SJSA1 (cell line): ENCODE data around the gene PRAMEF33. TPM values are rescaled to one million over a fixed set of nuclear protein-coding genes. Genes with fewer than 3 reads are reported as not detected.
A peak's percentile ranks its signal among the peaks of the same experiment; 100 is the strongest.
"Not testable (repeated sequence)": the region's sequence is repeated elsewhere in the genome, so short reads cannot be mapped to it uniquely, and the experiment has no call there.

ENCODE experiments used
- DNase-seq, 2 experiments: peaks; one replicate each; pipeline ENCODE4 v3.0.0-alpha.2; 2015 to 2020; ENCODE audit warnings: low spot score in 2 of 2, low read depth in 1 of 2
- H3K27ac ChIP-seq: fragments of 250-450 bp; sonication (Bioruptor Pico); 2 replicates; pipeline ENCODE4 v1.5.1; 2020; ENCODE audit warnings: mild to moderate bottlenecking, moderate library complexity
- H3K27me3 ChIP-seq: fragments of 250-450 bp; sonication (Bioruptor Pico); replicated peaks from 2 replicates; pipeline ENCODE4 v1.5.1; 2020; ENCODE audit warnings: mild to moderate bottlenecking, moderate library complexity
- H3K36me3 ChIP-seq: fragments of 250-450 bp; sonication (Bioruptor Pico); 2 replicates; pipeline ENCODE4 v1.5.1; 2020; ENCODE audit warnings: mild to moderate bottlenecking
- H3K4me1 ChIP-seq: fragments of 250-450 bp; sonication (Bioruptor Pico); replicated peaks from 2 replicates; pipeline ENCODE4 v1.6.1; 2021; ENCODE audit warnings: mild to moderate bottlenecking
- H3K4me3 ChIP-seq: fragments of 250-450 bp; sonication (Bioruptor Pico); 2 replicates; pipeline ENCODE4 v1.5.1; 2020; ENCODE audit warnings: mild to moderate bottlenecking
- H3K9me3 ChIP-seq: fragments of 250-450 bp; sonication (Bioruptor Pico); replicated peaks from 2 replicates; pipeline ENCODE4 v1.5.1; 2020; ENCODE audit warnings: mild to moderate bottlenecking
- total RNA-seq: library from RNA; depleted of rRNA; stranded (reverse); fragments of >200 nt; shearing (Covaris generic); gene quantifications from 2 replicates; pipeline ENCODE4 v1.2.3, GENCODE V29; 2014; rRNA removed

PRAMEF33 gene
- not detected in 2 replicates for total RNA-seq

DNA sequence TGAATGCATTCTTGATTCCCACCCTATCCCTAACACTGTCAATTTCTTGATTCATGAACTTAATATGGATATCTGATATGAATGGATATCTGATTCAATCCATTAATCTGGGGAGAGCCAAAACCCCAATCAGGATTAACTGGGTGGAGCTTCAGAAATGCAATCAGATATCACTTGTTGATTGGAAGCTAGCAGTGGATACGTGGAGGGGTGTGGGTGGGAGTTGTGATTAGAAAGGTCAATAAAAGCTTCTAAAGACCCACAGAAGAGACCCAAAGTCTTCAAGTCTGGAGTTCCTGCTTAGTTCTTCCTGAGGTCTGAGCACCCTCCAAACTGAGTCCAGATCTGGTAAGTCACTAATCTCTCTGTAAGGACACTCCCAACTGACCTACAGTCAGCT lies at the start of gene PRAMEF33:
TSS of gene PRAMEF33 (plus strand) at position 301 of the 400 bp plus-strand sequence. CDS start 2,416 bp downstream, outside the sequence.
- not testable (repeated sequence) for H3K4me3 ChIP-seq, H3K27ac ChIP-seq, H3K4me1 ChIP-seq

GRCh38 chr1:13253898-13254297 lies 49.4 kb upstream of the PRAMEF33 start, which contains the start of gene PRAMEF5:
PRAMEF5 (plus strand) TSS chr1:13254198; CDS start chr1:13259269, 5,071 bp downstream.
- H3K9me3 ChIP-seq, H3K4me1 ChIP-seq, H3K36me3 ChIP-seq, DNase-seq, H3K4me3 ChIP-seq, H3K27me3 ChIP-seq, H3K27ac ChIP-seq: not testable (repeated sequence)

More for the DNA sequence above, at the start of gene PRAMEF33:
- not testable (repeated sequence) for H3K27me3 ChIP-seq, H3K36me3 ChIP-seq, H3K9me3 ChIP-seq, DNase-seq

DNA sequence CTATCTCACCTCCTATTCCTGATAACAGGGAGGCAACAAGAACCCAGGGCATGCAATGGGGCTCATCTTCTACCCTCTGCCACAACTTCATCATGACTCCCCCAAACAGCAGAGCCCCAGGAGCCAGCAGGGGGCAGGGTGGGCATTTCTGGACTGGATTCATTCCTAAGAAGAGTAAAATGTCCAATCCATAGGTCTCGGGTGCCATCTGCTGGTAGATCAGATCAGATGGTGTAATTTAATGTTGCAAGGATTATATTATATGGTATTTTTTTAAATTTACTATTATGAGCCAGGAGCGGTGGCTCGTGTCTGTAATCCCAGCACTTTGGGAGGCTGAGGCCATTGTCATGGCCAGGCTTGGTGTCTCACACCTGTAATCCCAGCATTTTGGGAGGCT lies 38.2 kb upstream of the PRAMEF33 start:
- not testable (repeated sequence) for DNase-seq, H3K36me3 ChIP-seq, H3K4me3 ChIP-seq, H3K27ac ChIP-seq, H3K9me3 ChIP-seq, H3K27me3 ChIP-seq, H3K4me1 ChIP-seq

DNA sequence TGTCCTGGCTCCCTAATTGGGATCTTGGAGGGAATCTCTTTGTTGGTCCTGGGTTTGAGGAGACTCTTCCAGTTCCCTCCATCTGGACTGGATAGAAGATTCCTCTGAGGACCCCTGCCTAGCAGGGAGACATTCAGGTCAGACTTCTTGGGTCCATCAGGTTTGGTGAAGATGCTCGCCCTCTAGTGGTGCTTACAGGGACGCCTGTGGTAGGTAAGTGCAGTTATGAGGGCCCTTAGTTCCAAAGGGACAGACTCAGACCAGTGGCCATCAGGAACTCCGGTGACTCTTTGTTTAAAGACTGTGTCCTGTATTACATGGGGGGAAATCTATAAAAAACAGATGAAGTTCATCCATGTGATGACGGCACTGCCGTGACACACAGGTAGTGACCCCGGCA lies 26.3 kb upstream of the PRAMEF33 start:
- not testable (repeated sequence) for H3K9me3 ChIP-seq, H3K4me3 ChIP-seq, H3K27me3 ChIP-seq, H3K4me1 ChIP-seq, H3K36me3 ChIP-seq, H3K27ac ChIP-seq
- peak in 1 of 2 experiments; percentile 0 for DNase-seq

DNA sequence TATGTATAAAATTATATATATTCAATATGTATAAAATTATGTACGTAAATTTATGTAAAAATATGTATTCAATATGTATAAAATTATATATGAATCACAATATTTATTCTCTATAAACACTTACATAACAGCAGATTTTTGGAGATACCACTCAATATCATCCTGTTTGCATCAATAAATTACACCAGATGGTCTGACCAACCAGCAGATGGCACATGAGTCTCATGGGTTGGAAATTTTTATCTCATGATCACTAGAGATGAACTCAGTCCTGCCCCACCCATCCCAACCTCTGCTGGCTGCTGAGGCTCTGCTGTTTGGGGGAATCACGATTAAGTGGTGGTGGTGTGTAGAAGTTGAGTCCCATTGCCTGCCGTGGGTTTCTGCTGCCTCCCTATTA lies 23.7 kb upstream of the PRAMEF33 start:
- not testable (repeated sequence) for H3K36me3 ChIP-seq, H3K27ac ChIP-seq, H3K4me1 ChIP-seq, H3K4me3 ChIP-seq, H3K9me3 ChIP-seq, DNase-seq, H3K27me3 ChIP-seq

DNA sequence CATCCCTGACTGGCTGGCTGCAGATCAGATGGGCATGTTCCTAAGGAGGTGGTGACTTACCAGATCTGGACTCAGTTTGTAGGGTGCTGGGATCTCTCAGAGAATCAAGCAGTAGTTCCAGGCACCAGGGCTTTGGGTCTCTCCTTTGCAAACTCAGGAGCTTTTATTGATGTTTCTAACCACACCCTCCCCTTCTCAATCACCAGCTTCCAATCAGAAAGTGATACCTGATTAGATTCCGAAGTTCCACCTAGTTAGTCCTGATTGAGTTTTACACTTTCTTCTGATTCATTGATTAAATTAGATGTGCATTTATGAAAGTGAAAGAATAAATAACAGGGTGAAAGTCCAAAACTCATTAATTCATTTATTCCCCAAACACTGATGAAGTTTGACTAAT lies 18.3 kb upstream of the PRAMEF33 start, which contains the start of gene PRAMEF8:
TSS of gene PRAMEF8 (minus strand) at position 101 of the 400 bp plus-strand sequence. CDS start 1,046 bp downstream, outside the sequence.
- not testable (repeated sequence) for H3K27me3 ChIP-seq, H3K9me3 ChIP-seq, H3K4me3 ChIP-seq, H3K4me1 ChIP-seq, H3K27ac ChIP-seq, H3K36me3 ChIP-seq, DNase-seq

GRCh38 chr1:13289030-13289429 lies 14.3 kb upstream of the PRAMEF33 start:
- H3K27ac ChIP-seq, H3K4me1 ChIP-seq, H3K36me3 ChIP-seq, H3K9me3 ChIP-seq, H3K27me3 ChIP-seq, DNase-seq, H3K4me3 ChIP-seq: not testable (repeated sequence)

- not testable (repeated sequence) for H3K27me3 ChIP-seq, H3K4me1 ChIP-seq, DNase-seq, H3K9me3 ChIP-seq, H3K27ac ChIP-seq, H3K4me3 ChIP-seq, H3K36me3 ChIP-seq
These were observed 6.0 kb upstream of the PRAMEF33 start for GRCh38 chr1:13297216-13297931.

GRCh38 chr1:13298699-13299098 lies 4.6 kb upstream of the PRAMEF33 start:
- H3K36me3 ChIP-seq, H3K27ac ChIP-seq, H3K4me3 ChIP-seq, DNase-seq, H3K9me3 ChIP-seq, H3K4me1 ChIP-seq, H3K27me3 ChIP-seq: not testable (repeated sequence)

- H3K27ac ChIP-seq, H3K27me3 ChIP-seq, H3K4me3 ChIP-seq, H3K36me3 ChIP-seq, H3K9me3 ChIP-seq, DNase-seq, H3K4me1 ChIP-seq: not testable (repeated sequence)
These were observed 1.1 kb upstream of the PRAMEF33 start for GRCh38 chr1:13302197-13302596.

DNA sequence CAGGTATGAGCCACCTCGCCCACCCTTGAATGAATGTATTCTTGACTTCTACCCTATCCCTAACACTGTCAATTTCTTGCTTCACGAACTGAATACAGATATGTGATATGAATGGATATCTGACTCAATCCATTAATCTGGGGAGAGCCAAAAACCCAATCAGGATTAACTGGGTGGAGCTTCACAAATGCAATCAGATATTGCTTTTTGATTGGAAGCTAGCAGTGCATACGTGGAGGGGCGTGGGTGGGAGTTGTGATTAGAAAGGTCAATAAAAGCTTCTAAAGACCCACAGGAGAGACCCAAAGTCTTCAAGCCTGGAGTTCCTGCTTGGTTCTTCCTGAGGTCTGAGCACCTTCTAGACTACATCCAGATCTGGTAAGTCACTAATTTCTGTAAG lies 11.9 kb downstream of the PRAMEF33 start, which contains the start of gene PRAMEF15:
TSS of gene PRAMEF15 (plus strand) at position 301 of the 400 bp plus-strand sequence. CDS start 2,827 bp downstream, outside the sequence.
- H3K27ac ChIP-seq, DNase-seq, H3K36me3 ChIP-seq, H3K4me3 ChIP-seq, H3K27me3 ChIP-seq, H3K9me3 ChIP-seq, H3K4me1 ChIP-seq: not testable (repeated sequence)

- not testable (repeated sequence) for H3K4me3 ChIP-seq, H3K27me3 ChIP-seq, H3K27ac ChIP-seq, H3K4me1 ChIP-seq, DNase-seq, H3K36me3 ChIP-seq, H3K9me3 ChIP-seq
These were observed 39.2 kb downstream of the PRAMEF33 start for GRCh38 chr1:13342496-13342895.

DNA sequence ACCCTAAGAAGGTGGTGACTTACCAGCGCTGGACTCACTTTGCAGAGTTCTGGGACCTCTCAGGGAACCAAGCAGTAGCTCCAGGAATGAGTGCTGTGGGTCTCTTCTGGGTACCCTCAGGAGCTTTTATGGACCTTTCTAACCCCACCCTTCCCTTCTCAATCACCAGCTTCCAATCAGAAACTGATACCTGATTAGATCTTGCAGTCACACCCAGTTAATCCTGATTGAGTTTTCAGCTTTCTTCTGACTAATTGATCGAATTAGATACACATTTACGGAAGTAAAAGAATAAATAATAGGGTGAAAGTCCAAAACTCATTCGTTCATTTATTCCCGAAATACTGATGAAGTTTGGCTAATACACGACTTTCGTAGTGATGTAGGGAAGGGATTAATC lies 43.7 kb downstream of the PRAMEF33 start, which contains the start of gene PRAMEF14:
TSS of gene PRAMEF14 (minus strand) at position 101 of the 400 bp plus-strand sequence. CDS start 1,820 bp downstream, outside the sequence.
- not testable (repeated sequence) for H3K27ac ChIP-seq, H3K9me3 ChIP-seq, H3K36me3 ChIP-seq, H3K4me1 ChIP-seq, H3K4me3 ChIP-seq, DNase-seq, H3K27me3 ChIP-seq

DNA sequence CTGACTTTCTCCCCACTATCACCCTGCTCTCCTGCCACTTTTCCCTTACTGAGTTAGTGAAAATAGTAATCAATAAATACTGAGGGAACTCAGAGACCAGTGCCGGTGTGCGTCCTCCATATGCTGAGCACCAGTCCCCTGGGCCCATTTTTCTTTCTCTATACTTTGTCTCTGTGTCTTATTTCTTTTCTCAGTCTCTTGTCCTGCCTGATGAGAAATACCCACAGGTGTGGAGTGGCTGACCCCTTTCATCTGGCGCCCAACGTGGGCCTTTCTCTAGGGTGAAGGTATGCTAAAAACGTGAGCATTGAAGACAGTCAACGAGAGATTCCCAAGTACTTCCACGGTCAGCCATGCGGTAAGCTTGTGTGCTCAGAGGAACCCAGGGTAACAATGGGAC lies 50.1 kb downstream of the PRAMEF33 start:
- DNase-seq, H3K4me1 ChIP-seq, H3K27me3 ChIP-seq, H3K27ac ChIP-seq, H3K4me3 ChIP-seq, H3K36me3 ChIP-seq, H3K9me3 ChIP-seq: not testable (repeated sequence)
